ENCODE measurements around the gene AMH. TPM values are rescaled to one million over a fixed set of nuclear protein-coding genes. Genes with fewer than 3 reads are reported as not detected.

The AMH gene
- polyA plus RNA-seq, 2 of the 4 experiments (the other 2 are of a cell fraction): 3.0 to 12.0 TPM

DNA sequence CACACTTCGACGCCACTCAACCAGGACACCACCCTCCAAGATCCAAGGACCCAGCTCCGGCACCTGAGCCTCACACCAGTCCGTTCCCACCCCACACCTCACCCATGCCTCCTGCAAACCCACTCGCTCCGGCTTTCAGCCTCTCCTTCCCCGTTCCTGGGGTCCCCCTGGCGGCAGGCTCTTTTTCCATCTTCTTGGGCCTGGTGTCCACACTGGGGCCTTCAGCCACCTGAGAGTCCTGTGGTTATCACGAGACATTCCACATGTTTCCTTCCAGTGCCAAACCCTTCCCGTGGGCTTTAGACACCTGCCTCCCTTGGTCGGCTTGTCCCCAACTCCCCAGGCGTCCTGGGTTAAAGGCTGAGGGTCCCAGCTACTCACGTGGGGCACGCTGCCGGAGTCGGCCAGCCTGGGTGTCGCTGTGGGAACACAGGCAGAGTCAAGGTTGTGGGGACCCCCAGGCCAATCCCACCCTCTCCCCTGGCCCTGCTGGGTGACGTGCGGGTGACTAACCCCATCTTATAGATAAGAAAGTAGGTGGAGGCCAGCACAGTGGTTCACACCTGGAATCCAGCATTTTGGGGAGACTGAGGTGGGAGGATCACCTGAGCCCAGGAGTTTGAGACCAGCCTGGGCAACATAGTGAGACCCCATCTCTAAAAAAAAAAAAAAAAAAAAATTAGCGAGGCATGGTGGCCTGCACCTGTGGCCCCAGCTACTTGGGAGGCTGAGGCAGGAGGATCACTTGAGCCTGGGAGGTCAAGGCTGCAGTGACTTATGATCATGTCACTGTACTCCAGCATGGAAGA is 5.1 kb downstream of the AMH start:
- no peak for TF ChIP-seq ZFP36 (IDR thresholded peaks at IDR 0.05; ENCODE audit: borderline replicate concordance, partially characterized antibody)
- TF ChIP-seq TFCP2L1 (CRISPR knock-in tag; IDR thresholded peaks at IDR 0.05): no peak
- TF ChIP-seq FOSB (CRISPR knock-in tag; IDR thresholded peaks at IDR 0.05): no peak
- TF ChIP-seq NR3C1 (IDR thresholded peaks at IDR 0.05): no peak
- TF ChIP-seq HOXB13 (CRISPR knock-in tag; IDR thresholded peaks at IDR 0.05; ENCODE audit: low read depth): no peak
- no peak for TF ChIP-seq NPAS2 (CRISPR knock-in tag; IDR thresholded peaks at IDR 0.05; ENCODE audit: borderline replicate concordance)
- Histone ChIP-seq H3K9me3 (no peaks in the 10 kb centered on the region), H3K4me1 (peaks cover 2% of the 10 kb centered on the region; the same call in 2 of the 3 replicates), H3K4me3 (no peak overlapping the region), H3K4me2 (no peak overlapping the region), H3K27ac (no peak overlapping the region)
- DNase-seq (ENCODE audit: low read depth in 1 of 2, low spot score in 1 of 2) (no peak), ATAC-seq (peak in 1 of 2 experiments; percentile 3; a peak in 2 of 6 replicates), FAIRE-seq (no peak)
- ChIA-PET CTCF (interaction anchor here (0.7 to 1.5 kb wide), 3 partner anchors 15 to 99 kb away, joined by 3 to 5 read pairs (median 4); partner anchors contain the start of gene PLEKHJ1), POLR2A (no interaction called here)
- 85% methylated on average over 13 of the region's 20 CpGs for WGBS (ENCODE audit: missing lambda C conversion rate)

DNA sequence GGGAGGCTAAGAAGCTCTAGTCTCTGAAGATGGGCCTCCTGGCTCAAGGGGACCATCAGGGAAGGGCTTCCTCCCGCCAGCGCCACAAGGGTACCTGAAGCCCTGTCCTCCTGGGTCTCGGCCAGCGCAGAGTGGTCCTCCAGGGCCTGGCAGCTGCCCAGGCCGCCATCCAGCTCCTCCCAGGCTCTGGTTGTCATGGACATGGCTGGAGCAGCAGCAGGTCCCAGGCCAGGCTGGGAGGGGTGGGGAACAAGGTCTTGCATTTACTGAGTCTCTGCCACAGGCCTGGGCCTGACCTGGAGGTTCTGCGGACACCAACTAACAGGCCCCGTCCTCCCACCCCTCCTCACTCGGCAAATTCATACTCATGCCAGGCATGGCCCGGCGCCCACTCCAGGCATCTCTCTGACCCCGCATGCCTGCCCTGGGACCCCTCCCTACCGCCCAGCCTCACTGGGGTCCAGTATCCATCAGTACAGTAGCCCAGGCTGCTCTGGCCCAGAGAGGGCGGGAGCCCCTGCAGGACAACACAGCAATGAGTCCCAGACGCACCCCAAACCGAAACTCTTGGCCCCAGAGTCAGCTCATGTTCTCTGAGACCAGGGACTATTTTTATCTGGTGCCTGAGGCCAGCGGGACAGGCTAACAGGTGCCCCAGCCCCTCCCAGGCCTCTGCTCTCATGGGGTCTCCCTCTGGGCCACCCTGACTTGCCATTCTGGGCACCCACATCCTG is 6.2 kb downstream of the AMH start:
- Histone ChIP-seq H3K4me1 (peaks cover 9% of the 10 kb centered on the region), H3K9me3 (no peaks in the 10 kb centered on the region), H3K4me3 (no peak overlapping the region), H3K4me2 (no peak overlapping the region), H3K27ac (no peak overlapping the region)
- CTCF ChIA-PET: interaction anchor here (0.5 to 1.5 kb wide), 3 partner anchors 16 to 236 kb away, joined by 3 to 5 read pairs (median 4); partner anchors contain the start of gene PLEKHJ1
- WGBS (ENCODE audit: missing lambda C conversion rate): 91% methylated on average over 9 of the region's 16 CpGs
- DNase-seq (ENCODE audit: low read depth in 1 of 2, low spot score in 1 of 2) (no peak), ATAC-seq (peak; percentile 5 to 7; a peak in 1 of 6 replicates), FAIRE-seq (no peak)
- POLR2A ChIA-PET: no interaction called here
- TF ChIP-seq EP300 (IDR thresholded peaks at IDR 0.05): no peak
- TF ChIP-seq, protein P1, sequence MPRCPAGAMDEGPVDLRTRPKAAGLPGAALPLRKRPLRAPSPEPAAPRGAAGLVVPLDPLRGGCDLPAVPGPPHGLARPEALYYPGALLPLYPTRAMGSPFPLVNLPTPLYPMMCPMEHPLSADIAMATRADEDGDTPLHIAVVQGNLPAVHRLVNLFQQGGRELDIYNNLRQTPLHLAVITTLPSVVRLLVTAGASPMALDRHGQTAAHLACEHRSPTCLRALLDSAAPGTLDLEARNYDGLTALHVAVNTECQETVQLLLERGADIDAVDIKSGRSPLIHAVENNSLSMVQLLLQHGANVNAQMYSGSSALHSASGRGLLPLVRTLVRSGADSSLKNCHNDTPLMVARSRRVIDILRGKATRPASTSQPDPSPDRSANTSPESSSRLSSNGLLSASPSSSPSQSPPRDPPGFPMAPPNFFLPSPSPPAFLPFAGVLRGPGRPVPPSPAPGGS (IDR thresholded peaks at IDR 0.05): no peak
- no peak for TF ChIP-seq ZFP36 (IDR thresholded peaks at IDR 0.05; ENCODE audit: borderline replicate concordance, partially characterized antibody)
- no peak for TF ChIP-seq ESRRA (IDR thresholded peaks at IDR 0.05; ENCODE audit: borderline replicate concordance, low read length)
- TF ChIP-seq, protein P2, sequence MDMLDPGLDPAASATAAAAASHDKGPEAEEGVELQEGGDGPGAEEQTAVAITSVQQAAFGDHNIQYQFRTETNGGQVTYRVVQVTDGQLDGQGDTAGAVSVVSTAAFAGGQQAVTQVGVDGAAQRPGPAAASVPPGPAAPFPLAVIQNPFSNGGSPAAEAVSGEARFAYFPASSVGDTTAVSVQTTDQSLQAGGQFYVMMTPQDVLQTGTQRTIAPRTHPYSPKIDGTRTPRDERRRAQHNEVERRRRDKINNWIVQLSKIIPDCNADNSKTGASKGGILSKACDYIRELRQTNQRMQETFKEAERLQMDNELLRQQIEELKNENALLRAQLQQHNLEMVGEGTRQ (IDR thresholded peaks at IDR 0.05): no peak
- no peak for TF ChIP-seq HOXA7 (CRISPR knock-in tag; IDR thresholded peaks at IDR 0.05)
- TF ChIP-seq HOXB5 (CRISPR knock-in tag; IDR thresholded peaks at IDR 0.05): no peak
- no peak for TF ChIP-seq NR3C1 (IDR thresholded peaks at IDR 0.05)
- no peak for TF ChIP-seq RNF2 (IDR thresholded peaks at IDR 0.05; ENCODE audit: borderline replicate concordance, low read depth)
- TF ChIP-seq SREBF2 (IDR thresholded peaks at IDR 0.05): no peak
- no peak for TF ChIP-seq CHD4 (IDR thresholded peaks at IDR 0.05; ENCODE audit: borderline replicate concordance)
- TF ChIP-seq CHD2 (IDR thresholded peaks at IDR 0.05; ENCODE audit: low read length, partially characterized antibody): no peak

DNA sequence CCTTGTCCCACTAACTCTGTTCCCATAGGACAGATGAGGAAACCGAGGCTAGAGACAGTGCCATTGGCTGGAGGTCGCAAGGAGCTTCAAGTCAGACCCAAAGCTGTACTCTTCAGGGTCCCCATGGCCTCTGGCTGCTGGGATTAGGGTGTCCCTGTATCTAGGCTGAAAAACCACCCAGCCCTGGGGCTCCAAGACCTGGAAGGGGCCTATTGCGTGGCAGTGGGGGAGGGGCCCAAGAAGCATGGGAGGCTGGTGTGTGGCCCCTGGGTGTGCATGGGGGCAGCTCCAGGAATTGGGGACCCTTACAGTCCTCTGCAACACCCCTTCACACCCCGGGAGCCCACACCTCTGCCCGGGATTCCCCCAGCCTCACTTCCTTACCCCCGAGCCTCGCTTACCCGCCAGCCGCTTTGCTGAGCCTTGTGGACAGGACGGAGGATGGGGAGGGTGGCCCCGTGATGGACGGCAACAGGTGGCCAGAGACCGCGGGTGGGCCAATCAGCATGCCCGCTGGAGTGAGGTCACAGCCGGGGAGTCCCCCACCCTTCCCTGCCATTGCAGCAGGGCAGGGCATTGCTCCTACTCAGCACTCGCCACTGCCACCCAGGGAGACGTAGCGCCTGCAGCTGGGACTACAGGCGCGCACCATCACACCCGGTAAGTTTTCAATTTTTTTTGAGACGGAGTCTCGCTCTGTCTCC is 7.0 kb downstream of the AMH start, which contains the start of gene JSRP1:
TSS of gene JSRP1 (minus strand) at position 436 of the 704 bp plus-strand sequence. CDS start 1,103 bp downstream, outside the sequence.
- H3K4me1 ChIP-seq: peaks cover 9% of the 10 kb centered on the region
- H3K9me3 ChIP-seq: no peaks in the 10 kb centered on the region
- ChIA-PET POLR2A (no interaction called here), CTCF (no interaction called here)
- no peak within 1 kb of the TSS for H3K27ac ChIP-seq
- FAIRE-seq (no peak), DNase-seq (ENCODE audit: low read depth in 1 of 2, low spot score in 1 of 2) (no peak), ATAC-seq (no peak)
- H3K4me2 ChIP-seq: no peak within 1 kb of the TSS
- WGBS (ENCODE audit: missing lambda C conversion rate): 96% methylated on average over 10 of the region's 24 CpGs
- no peak within 1 kb of the TSS for H3K4me3 ChIP-seq
- TF ChIP-seq EHF (CRISPR knock-in tag; IDR thresholded peaks at IDR 0.05): no peak
- TF ChIP-seq GATA3 (IDR thresholded peaks at IDR 0.05; ENCODE audit: borderline replicate concordance): no peak
- no peak for TF ChIP-seq TP53 (CRISPR knock-in tag; IDR thresholded peaks at IDR 0.05)

All from A549 (cell line).